GM21717 (cell line): ENCODE results near the gene KRT39.
"Not testable (repeated sequence)": the region's sequence is repeated elsewhere in the genome, so short reads cannot be mapped to it uniquely, and the experiment has no call there.

ENCODE experiments used
- ATAC-seq: cut with Tn5 transposase; IDR thresholded peaks from one replicate; pipeline ENCODE4 v1.9.1; 2021; ENCODE audit warnings: mild to moderate bottlenecking, moderate library complexity; ENCODE audit not compliant: unreplicated experiment

The KRT39 gene

GRCh38 chr17:40966848-40967247 is at the start of gene KRT39:
TSS of gene KRT39 (minus strand) at chr17:40966948. CDS start at chr17:40966856, 92 bp downstream.
- ATAC-seq: no peak

- no peak for ATAC-seq
Measured at GRCh38 chr17:41015454-41015853, 48.7 kb upstream of the KRT39 start.

- no peak for ATAC-seq
Measured at GRCh38 chr17:41013606-41014005, 46.9 kb upstream of the KRT39 start.

GRCh38 chr17:41013181-41013580 is 46.4 kb upstream of the KRT39 start:
- no peak for ATAC-seq

GRCh38 chr17:41012326-41013120 is 45.8 kb upstream of the KRT39 start:
- ATAC-seq: no peak

GRCh38 chr17:41010441-41010840 is 43.7 kb upstream of the KRT39 start:
- no peak for ATAC-seq

GRCh38 chr17:41009936-41010335 is 43.2 kb upstream of the KRT39 start:
- no peak for ATAC-seq

GRCh38 chr17:41009301-41009760 is 42.6 kb upstream of the KRT39 start:
- no peak for ATAC-seq

- no peak for ATAC-seq
Measured at GRCh38 chr17:41008811-41009210, 42.1 kb upstream of the KRT39 start, which contains the start of gene KRTAP3-1. TSS of gene KRTAP3-1 (minus strand) at chr17:41009128. CDS start at chr17:41009074, 54 bp downstream.

GRCh38 chr17:41004397-41004796 is 37.6 kb upstream of the KRT39 start:
- no peak for ATAC-seq

GRCh38 chr17:41003926-41004325 is 37.2 kb upstream of the KRT39 start:
- ATAC-seq: no peak

- no peak for ATAC-seq
Measured at GRCh38 chr17:41002814-41003213, 36.1 kb upstream of the KRT39 start.

- ATAC-seq: no peak
Measured at GRCh38 chr17:41001795-41002194, 35.0 kb upstream of the KRT39 start.

- not testable (repeated sequence) for ATAC-seq
Measured at GRCh38 chr17:40999563-40999962, 32.8 kb upstream of the KRT39 start, which contains the start of gene KRTAP3-2. TSS of gene KRTAP3-2 (minus strand) at chr17:40999906. CDS start at chr17:40999853, 53 bp downstream.

GRCh38 chr17:40997361-40997760 is 30.6 kb upstream of the KRT39 start:
- ATAC-seq: no peak

- ATAC-seq: no peak
Measured at GRCh38 chr17:40996829-40997228, 30.1 kb upstream of the KRT39 start.

GRCh38 chr17:40995116-40995515 is 28.4 kb upstream of the KRT39 start:
- no peak for ATAC-seq

GRCh38 chr17:40993839-40994238 is 27.1 kb upstream of the KRT39 start, which contains the start of gene KRTAP3-3:
TSS of gene KRTAP3-3 (minus strand) at chr17:40994164. CDS start at chr17:40994097, 67 bp downstream.
- ATAC-seq: no peak

- ATAC-seq: no peak
Measured at GRCh38 chr17:40993084-40993483, 26.3 kb upstream of the KRT39 start.

GRCh38 chr17:40992666-40993065 is 25.9 kb upstream of the KRT39 start:
- ATAC-seq: no peak

- no peak for ATAC-seq
Measured at GRCh38 chr17:40986920-40987319, 20.2 kb upstream of the KRT39 start.

- no peak for ATAC-seq
Measured at GRCh38 chr17:40984226-40984625, 17.5 kb upstream of the KRT39 start, which contains the start of gene KRT40. TSS of gene KRT40 (minus strand) at chr17:40984326. CDS start at chr17:40984273, 53 bp downstream.
